NB4 (cell line): Measurements from ENCODE around the gene ASPG.

Experiments
- DNase-seq: peaks from one replicate; pipeline ENCODE4 v3.0.0; 2010; ENCODE audit warnings: low read depth
- H3K4me3 ChIP-seq: one replicate; pipeline ENCODE4 v1.5.1; 2011; ENCODE audit warnings: mild to moderate bottlenecking, low read depth, low read length, moderate library complexity
- MAX ChIP-seq: IDR thresholded peaks from 2 replicates; pipeline ENCODE4 v1.6.1; 2011; ENCODE audit warnings: low read depth, low read length
- MYC ChIP-seq: IDR thresholded peaks from 2 replicates; pipeline ENCODE4 v1.6.1; 2011; ENCODE audit warnings: low read depth, low read length
- POLR2A ChIP-seq: IDR thresholded peaks from 2 replicates; pipeline ENCODE4 v1.6.1; 2011; ENCODE audit warnings: mild to moderate bottlenecking; ENCODE audit not compliant: insufficient read length; ENCODE audit errors: extremely low read depth
- TF ChIP-seq, protein P1 (sequence below): IDR thresholded peaks from one replicate; pipeline ENCODE4 v1.5.1; 2012; ENCODE audit warnings: low read depth, low read length

Gene ASPG

DNA sequence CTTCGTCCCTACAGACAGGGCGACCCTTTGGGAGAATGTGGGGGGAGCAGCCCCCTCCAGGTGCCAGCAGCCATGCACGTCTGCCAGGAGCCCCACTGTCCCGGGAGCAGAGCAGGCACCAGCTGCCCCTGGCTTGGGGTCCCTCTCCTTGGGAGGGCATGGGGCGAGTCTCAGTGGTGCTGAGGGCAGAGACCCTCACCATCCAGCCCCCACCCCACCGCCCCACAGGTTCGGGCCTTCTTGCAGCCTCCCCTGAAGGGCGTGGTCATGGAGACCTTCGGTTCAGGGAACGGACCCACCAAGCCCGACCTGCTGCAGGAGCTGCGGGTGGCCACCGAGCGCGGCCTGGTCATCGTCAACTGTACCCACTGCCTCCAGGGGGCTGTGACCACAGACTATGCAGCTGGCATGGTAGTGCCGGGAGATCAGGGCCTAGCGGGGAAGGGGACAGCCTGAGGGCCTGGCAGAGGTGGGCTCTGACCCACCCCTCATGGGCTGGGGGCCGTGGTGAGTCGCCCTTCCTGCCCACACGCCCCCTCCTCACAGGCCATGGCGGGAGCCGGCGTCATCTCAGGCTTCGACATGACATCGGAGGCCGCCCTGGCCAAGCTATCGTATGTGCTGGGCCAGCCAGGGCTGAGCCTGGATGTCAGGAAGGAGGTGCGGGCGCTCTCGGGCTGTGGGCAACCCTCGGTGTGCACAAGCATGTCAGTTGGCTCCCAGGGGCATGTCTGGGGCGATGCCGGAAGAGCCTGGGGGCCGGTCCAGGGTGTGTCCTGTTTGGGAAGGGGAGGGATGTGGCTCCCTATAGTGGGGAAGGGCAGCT, 18.8 kb downstream of the ASPG start:
- H3K4me3 ChIP-seq, result no peak overlapping the region
- no peak for DNase-seq
- TF ChIP-seq, protein P1, sequence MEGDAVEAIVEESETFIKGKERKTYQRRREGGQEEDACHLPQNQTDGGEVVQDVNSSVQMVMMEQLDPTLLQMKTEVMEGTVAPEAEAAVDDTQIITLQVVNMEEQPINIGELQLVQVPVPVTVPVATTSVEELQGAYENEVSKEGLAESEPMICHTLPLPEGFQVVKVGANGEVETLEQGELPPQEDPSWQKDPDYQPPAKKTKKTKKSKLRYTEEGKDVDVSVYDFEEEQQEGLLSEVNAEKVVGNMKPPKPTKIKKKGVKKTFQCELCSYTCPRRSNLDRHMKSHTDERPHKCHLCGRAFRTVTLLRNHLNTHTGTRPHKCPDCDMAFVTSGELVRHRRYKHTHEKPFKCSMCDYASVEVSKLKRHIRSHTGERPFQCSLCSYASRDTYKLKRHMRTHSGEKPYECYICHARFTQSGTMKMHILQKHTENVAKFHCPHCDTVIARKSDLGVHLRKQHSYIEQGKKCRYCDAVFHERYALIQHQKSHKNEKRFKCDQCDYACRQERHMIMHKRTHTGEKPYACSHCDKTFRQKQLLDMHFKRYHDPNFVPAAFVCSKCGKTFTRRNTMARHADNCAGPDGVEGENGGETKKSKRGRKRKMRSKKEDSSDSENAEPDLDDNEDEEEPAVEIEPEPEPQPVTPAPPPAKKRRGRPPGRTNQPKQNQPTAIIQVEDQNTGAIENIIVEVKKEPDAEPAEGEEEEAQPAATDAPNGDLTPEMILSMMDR, result no peak
- TF ChIP-seq MAX (no peak), MYC (no peak), POLR2A (no peak)

- TF ChIP-seq MYC, result no peak
- TF ChIP-seq POLR2A, result no peak
- TF ChIP-seq MAX, result no peak
- TF ChIP-seq, protein P1, result no peak
- no peak for DNase-seq
- no peak overlapping the region for H3K4me3 ChIP-seq
Observed at GRCh38 chr14:104105071-104105821, 19.7 kb downstream of the ASPG start.

GRCh38 chr14:104105822-104106470, 20.4 kb downstream of the ASPG start:
- no peak overlapping the region for H3K4me3 ChIP-seq
- DNase-seq, result no peak
- no peak for TF ChIP-seq POLR2A
- no peak for TF ChIP-seq MAX
- TF ChIP-seq, protein P1, result no peak
- TF ChIP-seq MYC, result no peak

DNA sequence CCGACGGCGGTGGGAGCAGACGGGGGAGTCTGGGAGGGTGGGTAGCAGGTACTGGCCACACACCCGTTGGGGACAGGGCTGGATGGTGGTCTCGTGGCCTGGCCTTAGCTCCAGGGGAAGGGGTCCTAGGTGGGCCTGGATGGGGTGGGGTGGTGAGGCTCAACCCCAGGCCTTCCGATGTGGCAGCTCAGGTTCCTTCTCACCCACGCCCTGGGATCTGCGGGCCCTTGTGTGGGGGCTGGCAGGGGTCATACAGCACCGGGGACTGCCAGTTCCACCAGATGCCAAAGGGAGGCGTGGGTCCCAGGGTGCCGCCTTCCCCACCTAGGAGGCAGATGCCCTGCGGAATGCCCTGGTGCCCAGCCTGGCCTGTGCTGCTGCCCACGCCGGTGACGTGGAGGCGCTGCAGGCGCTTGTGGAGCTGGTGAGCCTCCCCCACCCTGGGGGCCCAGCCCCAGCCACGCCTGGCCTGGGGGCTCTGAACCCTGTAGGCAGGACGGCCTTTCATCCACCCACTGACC, 21.0 kb downstream of the ASPG start:
- no peak for TF ChIP-seq MAX
- no peak for TF ChIP-seq MYC
- TF ChIP-seq POLR2A, result no peak
- TF ChIP-seq, protein P1, result no peak
- DNase-seq, result no peak
- H3K4me3 ChIP-seq, result no peak overlapping the region

- DNase-seq, result no peak
Observed at GRCh38 chr14:104107101-104107581, 21.6 kb downstream of the ASPG start.

More at GRCh38 chr14:104107101-104107581, 21.6 kb downstream of the ASPG start:
- TF ChIP-seq MYC (no peak), MAX (no peak), POLR2A (no peak)
- TF ChIP-seq, protein P1, result no peak
- no peak overlapping the region for H3K4me3 ChIP-seq
